OCI-LY1 (cell line): ENCODE measurements around the gene TEX53.

Experiments
- H2AFZ ChIP-seq: fragments of 200-600 bp; sonication (generic), shearing (Covaris generic); 2 replicates; pipeline ENCODE4 v1.6.0; 2014; ENCODE audit warnings: antibody characterized with exemption, mild to moderate bottlenecking, low read length
- H3F3A ChIP-seq: fragments of 200-600 bp; sonication (generic), shearing (Covaris generic); 2 replicates; pipeline ENCODE4 v1.6.0; 2014; ENCODE audit warnings: mild to moderate bottlenecking, antibody characterized with exemption, low read length, moderate library complexity; ENCODE audit not compliant: insufficient read depth
- H3K27ac ChIP-seq: fragments of 200-600 bp; sonication (generic); 2 replicates; pipeline ENCODE4 v1.5.1; 2014; ENCODE audit warnings: low read length, mixed run types, mild to moderate bottlenecking, low read depth; ENCODE audit not compliant: poor library complexity, severe bottlenecking
- H3K27me3 ChIP-seq: fragments of 200-600 bp; sonication (generic); 2 replicates; pipeline ENCODE4 v1.6.0; 2014; ENCODE audit warnings: antibody characterized with exemption, mild to moderate bottlenecking, low read length, moderate library complexity; ENCODE audit not compliant: insufficient read depth
- H3K36me3 ChIP-seq: fragments of 200-600 bp; sonication (generic); 2 replicates; pipeline ENCODE4 v1.6.1; 2014; ENCODE audit warnings: mild to moderate bottlenecking, antibody characterized with exemption, low read length, moderate library complexity, mixed read lengths; ENCODE audit not compliant: insufficient read depth
- H3K4me1 ChIP-seq: fragments of 200-600 bp; sonication (generic); 2 replicates; pipeline ENCODE4 v1.5.1; 2014; ENCODE audit warnings: mild to moderate bottlenecking, low read length, moderate library complexity; ENCODE audit not compliant: insufficient read depth, severe bottlenecking
- H3K4me2 ChIP-seq: fragments of 200-600 bp; sonication (generic), shearing (Covaris generic); 2 replicates; pipeline ENCODE4 v1.6.1; 2014; ENCODE audit warnings: low read length
- H3K4me3 ChIP-seq: fragments of 200-600 bp; sonication (generic); 2 replicates; pipeline ENCODE4 v1.5.1; 2014; ENCODE audit warnings: low read length, low read depth, mild to moderate bottlenecking, mixed read lengths; ENCODE audit not compliant: poor library complexity, severe bottlenecking
- H3K79me2 ChIP-seq: fragments of 200-600 bp; shearing (Covaris generic); 2 replicates; pipeline ENCODE4 v1.6.1; 2016; ENCODE audit warnings: mixed run types, low read length, mixed read lengths; ENCODE audit not compliant: insufficient read depth
- H3K9ac ChIP-seq: fragments of 200-600 bp; sonication (generic), shearing (Covaris generic); 2 replicates; pipeline ENCODE4 v1.6.1; 2014; ENCODE audit warnings: mild to moderate bottlenecking, low read length, mixed read lengths
- H3K9me2 ChIP-seq: fragments of 200-600 bp; sonication (generic), shearing (Covaris generic); 2 replicates; pipeline ENCODE4 v1.6.1; 2014; ENCODE audit warnings: low read depth, mild to moderate bottlenecking, low read length, mixed read lengths
- H3K9me3 ChIP-seq: fragments of 200-600 bp; shearing (Covaris generic); 2 replicates; pipeline ENCODE4 v1.6.1; 2014; ENCODE audit warnings: low read length, mixed read lengths
- H4K20me1 ChIP-seq: fragments of 200-600 bp; sonication (generic), shearing (Covaris generic); 2 replicates; pipeline ENCODE4 v1.6.0; 2016; ENCODE audit warnings: mild to moderate bottlenecking, low read length; ENCODE audit not compliant: insufficient read depth
- EZH2 ChIP-seq: fragments of 200-600 bp; sonication (generic), shearing (Covaris generic); IDR thresholded peaks from 2 replicates; pipeline ENCODE4 v1.8.0; 2017; ENCODE audit warnings: borderline replicate concordance, mixed run types, mild to moderate bottlenecking, antibody characterized with exemption, low read length, moderate library complexity, mixed read lengths
- TF ChIP-seq, protein P1 (sequence below): fragments of 200-600 bp; sonication (generic), shearing (Covaris generic); IDR thresholded peaks from 2 replicates; pipeline ENCODE4 v1.5.1; 2017; ENCODE audit warnings: mild to moderate bottlenecking, antibody characterized with exemption, low read length, moderate library complexity, mixed read lengths

The TEX53 gene

DNA sequence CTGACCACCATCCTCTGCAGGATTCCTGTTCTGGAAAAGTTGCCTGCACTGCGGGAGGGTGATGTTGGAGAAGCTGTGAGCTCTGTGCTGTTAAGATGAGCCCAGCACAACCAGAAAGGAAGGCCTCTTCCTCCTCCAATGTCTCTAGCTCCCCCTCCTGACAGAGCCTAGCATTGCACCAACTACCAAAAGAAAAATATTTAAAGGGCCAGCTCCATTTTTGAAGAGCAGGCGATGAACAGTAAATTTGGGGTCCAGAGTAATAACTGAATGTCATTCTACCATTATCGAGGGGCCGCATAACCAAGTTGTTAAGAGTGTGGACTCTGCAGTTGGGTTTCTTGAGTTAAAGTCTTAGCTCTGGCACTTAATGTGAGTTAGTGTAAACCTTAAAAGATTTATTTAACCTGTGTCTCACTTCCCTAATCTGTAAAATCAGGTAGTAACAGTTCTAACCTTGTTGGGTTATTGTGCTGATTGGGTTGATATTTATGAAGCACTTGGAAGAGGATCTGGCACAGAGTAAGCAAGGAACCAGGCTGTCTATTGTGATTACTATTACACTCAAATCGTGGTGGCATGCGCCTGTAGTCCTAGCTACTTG lies 3.9 kb downstream of the TEX53 start:
- Histone ChIP-seq H4K20me1 (no peaks in the 10 kb centered on the region), H2AFZ (no peak overlapping the region), H3K4me3 (no peak overlapping the region), H3K36me3 (peaks cover 13% of the 10 kb centered on the region), H3K4me2 (no peak overlapping the region), H3K27me3 (no peaks in the 10 kb centered on the region), H3K9me3 (no peaks in the 10 kb centered on the region), H3K9ac (no peak overlapping the region; the same call in 1 of the 2 replicates), H3K9me2 (no peaks in the 10 kb centered on the region), H3K27ac (no peak overlapping the region), H3F3A (no peaks in the 10 kb centered on the region; the same call in 1 of the 2 replicates), H3K4me1 (peaks cover 4% of the 10 kb centered on the region), H3K79me2 (no peaks in the 10 kb centered on the region)
- TF ChIP-seq, protein P1, sequence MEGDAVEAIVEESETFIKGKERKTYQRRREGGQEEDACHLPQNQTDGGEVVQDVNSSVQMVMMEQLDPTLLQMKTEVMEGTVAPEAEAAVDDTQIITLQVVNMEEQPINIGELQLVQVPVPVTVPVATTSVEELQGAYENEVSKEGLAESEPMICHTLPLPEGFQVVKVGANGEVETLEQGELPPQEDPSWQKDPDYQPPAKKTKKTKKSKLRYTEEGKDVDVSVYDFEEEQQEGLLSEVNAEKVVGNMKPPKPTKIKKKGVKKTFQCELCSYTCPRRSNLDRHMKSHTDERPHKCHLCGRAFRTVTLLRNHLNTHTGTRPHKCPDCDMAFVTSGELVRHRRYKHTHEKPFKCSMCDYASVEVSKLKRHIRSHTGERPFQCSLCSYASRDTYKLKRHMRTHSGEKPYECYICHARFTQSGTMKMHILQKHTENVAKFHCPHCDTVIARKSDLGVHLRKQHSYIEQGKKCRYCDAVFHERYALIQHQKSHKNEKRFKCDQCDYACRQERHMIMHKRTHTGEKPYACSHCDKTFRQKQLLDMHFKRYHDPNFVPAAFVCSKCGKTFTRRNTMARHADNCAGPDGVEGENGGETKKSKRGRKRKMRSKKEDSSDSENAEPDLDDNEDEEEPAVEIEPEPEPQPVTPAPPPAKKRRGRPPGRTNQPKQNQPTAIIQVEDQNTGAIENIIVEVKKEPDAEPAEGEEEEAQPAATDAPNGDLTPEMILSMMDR: peak; percentile 89
- TF ChIP-seq EZH2: no peak

DNA sequence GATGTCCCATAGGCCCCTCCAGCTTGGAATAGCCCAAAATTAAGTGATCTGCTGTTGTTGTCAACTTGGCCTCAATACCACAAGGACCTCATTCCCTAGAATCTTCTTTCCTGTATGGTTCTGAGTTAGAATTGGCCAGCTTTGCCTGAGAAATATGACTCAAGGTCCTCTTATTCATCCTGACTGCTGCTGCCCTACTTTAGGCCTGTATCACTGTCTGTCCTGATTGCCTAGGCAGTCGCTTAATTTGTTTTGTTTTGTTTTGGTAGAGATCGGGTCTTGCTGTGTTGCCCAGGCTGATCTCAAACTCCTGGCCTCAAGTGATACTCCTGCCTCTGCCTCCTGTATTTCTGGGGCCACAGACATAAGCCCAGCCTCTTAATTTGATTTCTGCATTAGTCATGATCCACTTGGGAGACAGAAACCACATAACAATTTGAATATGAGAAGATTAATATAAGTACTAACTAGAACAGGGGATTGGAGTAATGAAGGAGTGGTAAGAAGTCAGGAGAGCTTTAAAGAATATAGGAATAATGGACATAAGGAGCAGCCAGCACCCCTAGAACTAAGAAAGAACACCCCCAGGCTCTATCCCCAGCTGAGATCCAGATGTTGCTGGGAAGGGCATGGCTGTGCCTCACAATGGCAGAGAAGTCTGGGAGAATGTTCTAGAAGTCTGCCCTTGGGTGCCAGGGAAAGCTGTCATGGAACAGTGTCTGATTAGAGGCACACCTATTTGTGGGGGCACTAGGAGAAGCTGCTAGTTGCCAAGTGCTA lies 4.6 kb downstream of the TEX53 start:
- H3K36me3 ChIP-seq: peaks cover 20% of the 10 kb centered on the region
- H4K20me1 ChIP-seq: no peaks in the 10 kb centered on the region
- no peak overlapping the region for H3K27ac ChIP-seq
- no peak overlapping the region for H2AFZ ChIP-seq
- H3K9ac ChIP-seq: no peak overlapping the region; the same call in 1 of the 2 replicates
- no peak overlapping the region for H3K4me3 ChIP-seq
- no peak for TF ChIP-seq EZH2
- TF ChIP-seq, protein P1: no peak
- no peak overlapping the region for H3K4me2 ChIP-seq
- H3K79me2 ChIP-seq: no peaks in the 10 kb centered on the region
- no peaks in the 10 kb centered on the region; the same call in 1 of the 2 replicates for H3F3A ChIP-seq
- H3K9me3 ChIP-seq: no peaks in the 10 kb centered on the region
- H3K27me3 ChIP-seq: no peaks in the 10 kb centered on the region
- no peaks in the 10 kb centered on the region for H3K9me2 ChIP-seq
- H3K4me1 ChIP-seq: peaks cover 4% of the 10 kb centered on the region

DNA sequence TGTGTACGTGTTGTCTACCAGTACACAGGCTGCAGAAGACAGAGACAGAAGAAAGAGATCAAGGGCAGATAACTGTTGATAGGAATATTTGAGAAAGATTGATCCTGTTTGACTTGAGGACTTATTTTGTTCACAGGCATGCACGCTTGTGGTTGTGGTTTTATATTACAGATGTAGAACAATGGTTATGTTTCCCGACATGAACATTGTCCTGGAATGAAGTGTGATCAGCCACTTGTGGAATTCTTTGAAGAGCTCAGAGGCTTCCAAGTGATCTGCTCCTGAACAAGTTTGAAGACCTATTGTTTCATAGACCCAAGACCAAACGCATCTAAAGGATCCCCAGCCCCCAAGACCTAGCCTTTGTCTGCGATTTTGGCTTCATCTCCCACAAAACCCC lies 13.7 kb downstream of the TEX53 start:
- H3K36me3 ChIP-seq: peaks cover 88% of the 10 kb centered on the region
- H3K9me3 ChIP-seq: no peaks in the 10 kb centered on the region

More for the DNA sequence above, 13.7 kb downstream of the TEX53 start:
- H3K9ac ChIP-seq: no peak overlapping the region
- no peak for TF ChIP-seq EZH2
- TF ChIP-seq, protein P1: no peak
- no peaks in the 10 kb centered on the region for H4K20me1 ChIP-seq
- H3K79me2 ChIP-seq: no peaks in the 10 kb centered on the region
- no peaks in the 10 kb centered on the region for H3K4me1 ChIP-seq
- H3K4me3 ChIP-seq: no peak overlapping the region
- no peaks in the 10 kb centered on the region for H3F3A ChIP-seq
- no peaks in the 10 kb centered on the region for H3K9me2 ChIP-seq
- H3K27ac ChIP-seq: no peak overlapping the region
- no peak overlapping the region for H3K4me2 ChIP-seq
- no peaks in the 10 kb centered on the region for H3K27me3 ChIP-seq
- no peak overlapping the region for H2AFZ ChIP-seq
